PFSK-1 (cell line): ENCODE data around the gene ZNF296.

Source experiments
- FOXP2 ChIP-seq: optimal IDR thresholded peaks from 2 replicates; pipeline ENCODE3; 2011; ENCODE audit warnings: borderline replicate concordance, control low read depth, inconsistent platforms; ENCODE audit not compliant: insufficient read depth; ENCODE audit errors: extremely low read length, extremely low read depth
- POLR2AphosphoS5 ChIP-seq: IDR thresholded peaks from 2 replicates; pipeline ENCODE4 v1.6.1; 2012; ENCODE audit warnings: low read depth, mild to moderate bottlenecking, control low read depth, low read length, moderate library complexity
- REST ChIP-seq, 2 experiments: IDR thresholded peaks; 2 replicates each; pipeline versions ENCODE4 v1.6.1 to v1.8.0; 2011 to 2012; ENCODE audit warnings: low read depth in 2 of 2, low read length in 2 of 2, control low read depth in 1 of 2, inconsistent platforms in 1 of 2, mild to moderate bottlenecking in 1 of 2, moderate library complexity in 1 of 2; ENCODE audit not compliant: insufficient read depth in 1 of 2
- SIN3A ChIP-seq: IDR thresholded peaks from 2 replicates; pipeline ENCODE4 v1.6.1; 2012; ENCODE audit warnings: mild to moderate bottlenecking, low read length, moderate library complexity, borderline replicate concordance; ENCODE audit not compliant: insufficient read depth
- TAF1 ChIP-seq: IDR thresholded peaks from 2 replicates; pipeline ENCODE4 v1.6.1; 2012; ENCODE audit warnings: low read length, control low read depth, borderline replicate concordance; ENCODE audit not compliant: insufficient read depth

The ZNF296 gene

GRCh38 chr19:45040059-45040771 lies 36.1 kb downstream of the ZNF296 start:
- TF ChIP-seq TAF1, result no peak
- no peak for TF ChIP-seq SIN3A

GRCh38 chr19:45038931-45039893 lies 37.1 kb downstream of the ZNF296 start, which contains the start of gene CLASRP:
CLASRP (plus strand) TSS chr19:45039045; CDS start chr19:45040213, 1,168 bp downstream.
- TF ChIP-seq TAF1 (peak; percentile 95; the same call in 1 of the 2 replicates), REST (IDR thresholded peaks at IDR 0.05; ENCODE audit: insufficient read depth in 1 of 2, low read depth in 2 of 2, low read length in 2 of 2) (peak in 1 of 2 experiments; percentile 55; a peak in 1 of 4 replicates), SIN3A (0 out of 2 replicates have a peak, but pooled peaks have one; percentile 88), FOXP2 (peak; percentile 67), POLR2AphosphoS5 (peak; percentile 97)

GRCh38 chr19:45037393-45038169 lies 38.7 kb downstream of the ZNF296 start:
- no peak for TF ChIP-seq SIN3A
- TF ChIP-seq FOXP2, result no peak
- no peak for TF ChIP-seq REST (IDR thresholded peaks at IDR 0.05; ENCODE audit: insufficient read depth in 1 of 2, low read depth in 2 of 2, low read length in 2 of 2)
- no peak for TF ChIP-seq POLR2AphosphoS5
- no peak for TF ChIP-seq TAF1

- no peak for TF ChIP-seq POLR2AphosphoS5
- TF ChIP-seq SIN3A, result no peak
- no peak for TF ChIP-seq FOXP2
- no peak for TF ChIP-seq TAF1
- TF ChIP-seq REST (IDR thresholded peaks at IDR 0.05; ENCODE audit: insufficient read depth in 1 of 2, low read depth in 2 of 2, low read length in 2 of 2), result no peak
These were observed 40.5 kb downstream of the ZNF296 start for GRCh38 chr19:45035755-45036154.

GRCh38 chr19:45032421-45032820 lies 43.9 kb downstream of the ZNF296 start:
- TF ChIP-seq FOXP2 (no peak), POLR2AphosphoS5 (no peak), SIN3A (no peak), TAF1 (no peak), REST (IDR thresholded peaks at IDR 0.05; ENCODE audit: insufficient read depth in 1 of 2, low read depth in 2 of 2, low read length in 2 of 2) (no peak)
